ENCODE results near the gene SHISAL1.

The SHISAL1 gene

DNA sequence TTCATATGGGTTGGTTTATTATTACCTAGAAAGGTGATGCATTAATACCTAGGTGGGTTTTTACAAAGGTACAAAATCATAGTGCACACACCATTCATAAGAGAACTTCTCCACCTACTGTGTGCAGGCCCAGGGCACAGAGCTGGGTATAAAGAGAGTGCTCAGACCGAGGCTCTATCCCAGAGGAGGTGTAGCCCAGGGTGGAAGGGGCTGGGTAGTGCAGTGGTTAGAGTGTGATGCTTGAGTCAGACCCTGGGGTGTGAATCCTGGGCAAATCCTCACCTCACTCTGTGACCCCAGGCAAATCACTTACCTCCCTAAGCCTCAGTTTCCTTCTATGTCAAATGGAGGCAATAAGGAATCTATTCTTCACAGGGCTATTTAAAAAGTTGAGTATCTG lies 99.8 kb downstream of the SHISAL1 start:
- no peak overlapping the region for H2BK12ac ChIP-seq (ENCODE audit: low read length)
- no peak overlapping the region for H3K18ac ChIP-seq (ENCODE audit: low read length)
- H3K9ac ChIP-seq (ENCODE audit: low read length): no peak overlapping the region
- H2AFZ ChIP-seq (ENCODE audit: insufficient read depth, low read length, poor library complexity): no peak overlapping the region
- H3K4me1 ChIP-seq (ENCODE audit: control insufficient read depth in 1 of 2, insufficient read depth in 2 of 2, low read length in 2 of 2): no peaks in the 10 kb centered on the region
- H4K12ac ChIP-seq (ENCODE audit: low read depth, low read length): no peak overlapping the region
- H3K79me1 ChIP-seq (ENCODE audit: low read length): no peaks in the 10 kb centered on the region
- no CpG with 5 or more reads among the region's 1 CpG for WGBS (ENCODE audit: extremely low coverage, insufficient coverage, insufficient read length)
- no peaks in the 10 kb centered on the region for H3K36me3 ChIP-seq (ENCODE audit: control insufficient read depth in 1 of 2, insufficient read depth in 2 of 2, low read length in 2 of 2)
- H3K27ac ChIP-seq (ENCODE audit: low read depth, low read length): no peak overlapping the region
- H2AK5ac ChIP-seq (ENCODE audit: low read length): no peak overlapping the region
- H3K27me3 ChIP-seq (ENCODE audit: insufficient read depth, low read length): no peaks in the 10 kb centered on the region
- no peak overlapping the region for H3K14ac ChIP-seq (ENCODE audit: low read length)
- no peak overlapping the region for H3K4me3 ChIP-seq (ENCODE audit: low read depth, low read length)
- no peak overlapping the region for H4K8ac ChIP-seq (ENCODE audit: low read depth, low read length)
- no peaks in the 10 kb centered on the region for H3K79me2 ChIP-seq (ENCODE audit: control insufficient read depth, insufficient read depth, low read length, poor library complexity)
- no peak overlapping the region for H2BK120ac ChIP-seq (ENCODE audit: insufficient read depth, low read length, poor library complexity)
- no peak for DNase-seq
- peaks cover 4% of the 10 kb centered on the region for H3K9me3 ChIP-seq (ENCODE audit: insufficient read depth, low read depth, low read length)
- no peak overlapping the region for H4K91ac ChIP-seq (ENCODE audit: low read depth, low read length)
- H3K4me2 ChIP-seq (ENCODE audit: low read length): no peak overlapping the region
- no peak overlapping the region for H3K4ac ChIP-seq (ENCODE audit: low read depth, low read length)
- no peak overlapping the region for H2BK5ac ChIP-seq (ENCODE audit: low read depth, low read length, poor library complexity)
- H3K23ac ChIP-seq (ENCODE audit: low read length): no peak overlapping the region

DNA sequence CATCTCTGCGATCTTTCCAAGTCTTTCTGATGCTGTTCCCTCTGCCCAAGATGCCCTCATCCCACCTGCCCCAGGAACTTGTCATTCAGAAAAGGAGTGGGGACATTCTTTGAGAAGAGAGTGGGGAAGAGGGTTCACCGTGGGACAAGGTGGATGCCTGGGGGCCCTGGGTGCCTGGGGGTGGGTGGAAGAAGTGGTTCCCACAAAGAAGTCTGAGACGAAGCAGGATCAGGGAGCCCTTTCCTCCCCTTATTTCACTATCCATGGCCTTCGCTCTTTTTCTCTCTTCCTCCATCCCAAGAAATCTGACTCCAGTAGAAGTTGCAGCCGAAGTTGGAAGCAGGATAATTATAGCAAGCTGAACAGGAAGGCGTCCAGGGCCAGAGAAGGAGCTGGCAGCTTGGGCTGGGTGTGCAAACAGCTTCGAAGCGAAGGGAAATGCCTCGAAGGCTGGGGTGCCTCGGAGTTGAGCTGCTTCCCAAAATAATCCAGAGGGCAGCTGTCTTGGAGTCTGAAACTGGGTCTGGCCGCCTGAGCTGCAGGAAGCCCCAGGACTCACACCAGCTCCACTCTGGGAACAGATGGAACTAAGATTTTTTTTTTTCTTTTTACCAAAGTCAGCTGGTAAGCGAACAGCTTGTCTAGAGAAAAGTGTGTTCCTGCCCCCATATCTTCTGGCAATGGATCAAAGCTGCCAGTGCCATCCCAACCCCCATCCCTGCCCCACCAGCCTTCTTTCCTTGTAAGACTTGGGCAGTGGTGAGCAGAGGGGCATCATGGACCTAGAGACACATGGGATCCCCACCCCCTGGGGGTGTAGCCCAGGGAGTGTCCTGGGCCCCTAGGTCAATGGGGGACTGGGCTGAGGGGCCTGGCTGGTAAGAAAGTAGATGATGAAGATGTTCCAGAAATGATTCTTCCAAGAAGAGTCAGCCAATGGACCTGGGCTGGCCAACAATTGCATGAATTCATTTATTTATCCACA lies 100.5 kb downstream of the SHISAL1 start:
- no peak overlapping the region for H2AFZ ChIP-seq (ENCODE audit: insufficient read depth, low read length, poor library complexity)
- no peak overlapping the region for H4K12ac ChIP-seq (ENCODE audit: low read depth, low read length)
- no peak overlapping the region for H2BK120ac ChIP-seq (ENCODE audit: insufficient read depth, low read length, poor library complexity)
- H3K79me1 ChIP-seq (ENCODE audit: low read length): no peaks in the 10 kb centered on the region
- DNase-seq: no peak
- no peaks in the 10 kb centered on the region for H3K4me1 ChIP-seq (ENCODE audit: control insufficient read depth in 1 of 2, insufficient read depth in 2 of 2, low read length in 2 of 2)
- H3K27me3 ChIP-seq (ENCODE audit: insufficient read depth, low read length): no peaks in the 10 kb centered on the region
- H3K4me2 ChIP-seq (ENCODE audit: low read length): no peak overlapping the region
- H3K14ac ChIP-seq (ENCODE audit: low read length): no peak overlapping the region
- H3K9me3 ChIP-seq (ENCODE audit: insufficient read depth, low read depth, low read length): peaks cover 4% of the 10 kb centered on the region
- WGBS (ENCODE audit: extremely low coverage, insufficient coverage, insufficient read length): no CpG with 5 or more reads among the region's 12 CpGs
- H3K4ac ChIP-seq (ENCODE audit: low read depth, low read length): no peak overlapping the region
- H4K91ac ChIP-seq (ENCODE audit: low read depth, low read length): no peak overlapping the region
- H3K18ac ChIP-seq (ENCODE audit: low read length): no peak overlapping the region
- no peak overlapping the region for H2BK12ac ChIP-seq (ENCODE audit: low read length)
- H3K27ac ChIP-seq (ENCODE audit: low read depth, low read length): no peak overlapping the region
- H2BK5ac ChIP-seq (ENCODE audit: low read depth, low read length, poor library complexity): no peak overlapping the region
- no peaks in the 10 kb centered on the region for H3K36me3 ChIP-seq (ENCODE audit: control insufficient read depth in 1 of 2, insufficient read depth in 2 of 2, low read length in 2 of 2)
- H3K4me3 ChIP-seq (ENCODE audit: low read depth, low read length): no peak overlapping the region
- no peak overlapping the region for H4K8ac ChIP-seq (ENCODE audit: low read depth, low read length)
- H3K23ac ChIP-seq (ENCODE audit: low read length): no peak overlapping the region
- H3K9ac ChIP-seq (ENCODE audit: low read length): no peak overlapping the region
- no peaks in the 10 kb centered on the region for H3K79me2 ChIP-seq (ENCODE audit: control insufficient read depth, insufficient read depth, low read length, poor library complexity)
- no peak overlapping the region for H2AK5ac ChIP-seq (ENCODE audit: low read length)

- DNase-seq: peak in 1 of 2 donors; percentile 14
- no peak overlapping the region for H3K14ac ChIP-seq (ENCODE audit: low read length)
- H3K79me2 ChIP-seq (ENCODE audit: control insufficient read depth, insufficient read depth, low read length, poor library complexity): no peaks in the 10 kb centered on the region
- H3K36me3 ChIP-seq (ENCODE audit: control insufficient read depth in 1 of 2, insufficient read depth in 2 of 2, low read length in 2 of 2): no peaks in the 10 kb centered on the region
- no peak overlapping the region for H3K4me3 ChIP-seq (ENCODE audit: low read depth, low read length)
- H2BK5ac ChIP-seq (ENCODE audit: low read depth, low read length, poor library complexity): no peak overlapping the region
- no peak overlapping the region for H3K23ac ChIP-seq (ENCODE audit: low read length)
- no CpG with 5 or more reads among the region's 6 CpGs for WGBS (ENCODE audit: extremely low coverage, insufficient coverage, insufficient read length)
- H3K9me3 ChIP-seq (ENCODE audit: insufficient read depth, low read depth, low read length): peaks cover 4% of the 10 kb centered on the region
- H3K79me1 ChIP-seq (ENCODE audit: low read length): no peaks in the 10 kb centered on the region
- no peak overlapping the region for H3K4me2 ChIP-seq (ENCODE audit: low read length)
- H4K8ac ChIP-seq (ENCODE audit: low read depth, low read length): no peak overlapping the region
- no peak overlapping the region for H3K9ac ChIP-seq (ENCODE audit: low read length)
- no peak overlapping the region for H4K12ac ChIP-seq (ENCODE audit: low read depth, low read length)
- H3K27me3 ChIP-seq (ENCODE audit: insufficient read depth, low read length): no peaks in the 10 kb centered on the region
- no peaks in the 10 kb centered on the region for H3K4me1 ChIP-seq (ENCODE audit: control insufficient read depth in 1 of 2, insufficient read depth in 2 of 2, low read length in 2 of 2)
- H2BK12ac ChIP-seq (ENCODE audit: low read length): no peak overlapping the region
- H2AFZ ChIP-seq (ENCODE audit: insufficient read depth, low read length, poor library complexity): no peak overlapping the region
- no peak overlapping the region for H2AK5ac ChIP-seq (ENCODE audit: low read length)
- no peak overlapping the region for H3K18ac ChIP-seq (ENCODE audit: low read length)
- no peak overlapping the region for H3K4ac ChIP-seq (ENCODE audit: low read depth, low read length)
- H4K91ac ChIP-seq (ENCODE audit: low read depth, low read length): no peak overlapping the region
- H3K27ac ChIP-seq (ENCODE audit: low read depth, low read length): no peak overlapping the region
- H2BK120ac ChIP-seq (ENCODE audit: insufficient read depth, low read length, poor library complexity): no peak overlapping the region
Measured at GRCh38 chr22:44211256-44211945, 101.3 kb downstream of the SHISAL1 start.

GRCh38 chr22:44210722-44211121 lies 102.0 kb downstream of the SHISAL1 start:
- Histone ChIP-seq H3K79me1 (ENCODE audit: low read length) (no peaks in the 10 kb centered on the region), H2BK5ac (ENCODE audit: low read depth, low read length, poor library complexity) (no peak overlapping the region), H2BK12ac (ENCODE audit: low read length) (no peak overlapping the region), H3K14ac (ENCODE audit: low read length) (no peak overlapping the region), H3K4me1 (ENCODE audit: control insufficient read depth in 1 of 2, insufficient read depth in 2 of 2, low read length in 2 of 2) (no peaks in the 10 kb centered on the region), H4K91ac (ENCODE audit: low read depth, low read length) (no peak overlapping the region), H3K36me3 (ENCODE audit: control insufficient read depth in 1 of 2, insufficient read depth in 2 of 2, low read length in 2 of 2) (no peaks in the 10 kb centered on the region), H3K4me2 (ENCODE audit: low read length) (no peak overlapping the region), H2BK120ac (ENCODE audit: insufficient read depth, low read length, poor library complexity) (no peak overlapping the region), H3K79me2 (ENCODE audit: control insufficient read depth, insufficient read depth, low read length, poor library complexity) (no peaks in the 10 kb centered on the region), H3K18ac (ENCODE audit: low read length) (no peak overlapping the region), H3K27ac (ENCODE audit: low read depth, low read length) (no peak overlapping the region), H4K8ac (ENCODE audit: low read depth, low read length) (no peak overlapping the region), H3K9ac (ENCODE audit: low read length) (no peak overlapping the region), H3K4ac (ENCODE audit: low read depth, low read length) (no peak overlapping the region), H3K9me3 (ENCODE audit: insufficient read depth, low read depth, low read length) (peaks cover 4% of the 10 kb centered on the region), H3K23ac (ENCODE audit: low read length) (no peak overlapping the region), H2AFZ (ENCODE audit: insufficient read depth, low read length, poor library complexity) (no peak overlapping the region), H3K4me3 (ENCODE audit: low read depth, low read length) (no peak overlapping the region), H4K12ac (ENCODE audit: low read depth, low read length) (no peak overlapping the region), H2AK5ac (ENCODE audit: low read length) (no peak overlapping the region), H3K27me3 (ENCODE audit: insufficient read depth, low read length) (no peaks in the 10 kb centered on the region)
- WGBS (ENCODE audit: extremely low coverage, insufficient coverage, insufficient read length): no CpG with 5 or more reads among the region's 4 CpGs
- DNase-seq: no peak
